H1 (cell line): Measurements from ENCODE around the gene WDR3. TPM values are rescaled to one million over a fixed set of nuclear protein-coding genes. Genes with fewer than 3 reads are reported as not detected.

ENCODE experiments used
- CTCF ChIA-PET: fragments of 300-600 bp; sonication (Branson Sonifier 250); formaldehyde crosslinking; loops from one replicate; lab custom pipeline; 2021; ENCODE audit not compliant: partially characterized antibody; lab: Charles Lee
- POLR2A ChIA-PET: fragments of 300-600 bp; sonication (Branson Sonifier 250); formaldehyde crosslinking; loops from one replicate; lab custom pipeline; 2021; ENCODE audit warnings: inconsistent platforms; ENCODE audit not compliant: partially characterized antibody; lab: Charles Lee
- DNase-seq, 2 experiments: peaks; one replicate each; pipeline versions ENCODE4 v3.0.0 to v3.0.0-alpha.2; 2010 to 2022; ENCODE audit warnings: low spot score in 2 of 2, low read depth in 1 of 2, mixed read lengths in 1 of 2
- FAIRE-seq: peaks from 2 replicates; lab custom pipeline; 2011; peaks lifted over from hg19 to GRCh38; lab: Jason Lieb, UNC
- H2AFZ ChIP-seq: 2 replicates; pipeline ENCODE4 v1.8.1; 2012; ENCODE audit warnings: low read length, inconsistent platforms
- H2AK5ac ChIP-seq: 2 replicates; pipeline ENCODE4 v1.6.1; 2013; ENCODE audit warnings: low read depth, low read length
- H2BK120ac ChIP-seq: replicated peaks from 2 replicates; pipeline ENCODE3; 2013; ENCODE audit warnings: low read depth, low read length, inconsistent platforms
- H2BK12ac ChIP-seq: 2 replicates; pipeline ENCODE4 v1.6.1; 2013; ENCODE audit warnings: low read depth, low read length
- H2BK15ac ChIP-seq: 2 replicates; pipeline ENCODE4 v1.6.1; 2013; ENCODE audit warnings: low read length
- H2BK20ac ChIP-seq: 2 replicates; pipeline ENCODE4 v1.6.1; 2013; ENCODE audit warnings: low read length
- H2BK5ac ChIP-seq: 2 replicates; pipeline ENCODE4 v1.6.1; 2013; ENCODE audit warnings: low read depth, low read length
- H3K14ac ChIP-seq: 2 replicates; pipeline ENCODE4 v1.6.1; 2013; ENCODE audit warnings: inconsistent platforms; ENCODE audit not compliant: insufficient read length
- H3K18ac ChIP-seq: 2 replicates; pipeline ENCODE4 v1.6.1; 2013; ENCODE audit warnings: low read length; ENCODE audit errors: extremely low read depth
- H3K23ac ChIP-seq: 2 replicates; pipeline ENCODE4 v1.6.1; 2013; ENCODE audit warnings: inconsistent platforms; ENCODE audit not compliant: insufficient read length
- H3K23me2 ChIP-seq: 2 replicates; pipeline ENCODE4 v1.6.1; 2013; ENCODE audit warnings: low read depth, low read length
- H3K27ac ChIP-seq: 2 replicates; pipeline ENCODE4 v1.6.1; 2011; ENCODE audit warnings: low read depth, low read length, inconsistent platforms
- H3K27me3 ChIP-seq, 4 experiments: replicated peaks in 1 of 4; 1 replicate in 1 of 4; 2 replicates in 3 of 4; pipeline versions ENCODE4 v1.6.1 to v1.8.1; 2011 to 2013; ENCODE audit warnings: low read length in 3 of 4, mild to moderate bottlenecking in 3 of 4, inconsistent platforms in 2 of 4, mixed read lengths in 2 of 4, moderate library complexity in 1 of 4; ENCODE audit not compliant: control insufficient read depth in 3 of 4, insufficient read depth in 3 of 4; ENCODE audit errors: extremely low read depth in 1 of 4
- H3K36me3 ChIP-seq, 4 experiments: 2 replicates each; pipeline versions ENCODE4 v1.6.1 to v1.8.1; 2011 to 2013; ENCODE audit warnings: mild to moderate bottlenecking in 4 of 4, low read length in 3 of 4, moderate library complexity in 2 of 4, control low read depth in 1 of 4, inconsistent platforms in 1 of 4; ENCODE audit not compliant: insufficient read depth in 4 of 4, control insufficient read depth in 2 of 4
- H3K4ac ChIP-seq: replicated peaks from 2 replicates; pipeline ENCODE3; 2013; ENCODE audit warnings: low read length, low read depth, mixed read lengths, inconsistent platforms; ENCODE audit not compliant: insufficient read length
- H3K4me1 ChIP-seq, 4 experiments: replicated peaks in 1 of 4; 1 replicate in 1 of 4; 2 replicates in 3 of 4; pipeline versions ENCODE4 v1.6.1 to v1.8.1; 2011 to 2013; ENCODE audit warnings: low read length in 3 of 4, inconsistent platforms in 2 of 4, mixed read lengths in 1 of 4; ENCODE audit not compliant: insufficient read depth in 4 of 4, control insufficient read depth in 3 of 4
- H3K4me2 ChIP-seq, 2 experiments: 2 replicates each; pipeline versions ENCODE4 v1.6.1 to v1.8.1; 2011 to 2013; ENCODE audit warnings: low read depth in 2 of 2, low read length in 2 of 2, control low read depth in 1 of 2, inconsistent platforms in 1 of 2, mild to moderate bottlenecking in 1 of 2; ENCODE audit not compliant: insufficient read depth in 1 of 2
- H3K4me3 ChIP-seq, 4 experiments: fragments of 200-600, 300-600 bp in 1 of 4; sonication (generic), shearing (Covaris generic), sonication (Bioruptor Twin) in 1 of 4; 2 replicates each; pipeline versions ENCODE4 v1.5.1 to v1.8.1; 2011 to 2016; ENCODE audit warnings: low read length in 4 of 4, low read depth in 3 of 4, control low read depth in 2 of 4, inconsistent platforms in 2 of 4, mild to moderate bottlenecking in 2 of 4, mixed read lengths in 1 of 4, moderate library complexity in 1 of 4; ENCODE audit not compliant: insufficient read depth in 2 of 4; ENCODE audit errors: extremely low read depth in 1 of 4
- H3K56ac ChIP-seq: replicated peaks from 2 replicates; pipeline ENCODE3; 2013; ENCODE audit warnings: low read depth, mild to moderate bottlenecking, mixed read lengths, low read length, inconsistent platforms; ENCODE audit not compliant: insufficient read length
- H3K79me1 ChIP-seq: 2 replicates; pipeline ENCODE4 v1.6.1; 2013; ENCODE audit warnings: low read depth, low read length, control low read depth
- H3K79me2 ChIP-seq, 2 experiments: 2 replicates each; pipeline versions ENCODE4 v1.6.1 to v1.8.1; 2012 to 2013; ENCODE audit warnings: low read length in 2 of 2, mild to moderate bottlenecking in 2 of 2, inconsistent platforms in 1 of 2; ENCODE audit not compliant: insufficient read depth in 2 of 2, control insufficient read depth in 1 of 2
- H3K9ac ChIP-seq, 4 experiments: replicated peaks in 1 of 4; 1 replicate in 1 of 4; 2 replicates in 3 of 4; pipeline versions ENCODE4 v1.6.1 to v1.8.1; 2011 to 2013; ENCODE audit warnings: low read depth in 3 of 4, low read length in 3 of 4, control low read depth in 2 of 4, mild to moderate bottlenecking in 2 of 4, moderate library complexity in 2 of 4, inconsistent platforms in 1 of 4; ENCODE audit errors: extremely low read depth in 1 of 4
- H3K9me3 ChIP-seq, 2 experiments: 2 replicates each; pipeline versions ENCODE4 v1.6.1 to v1.8.1; 2012 to 2013; ENCODE audit warnings: mild to moderate bottlenecking in 2 of 2, moderate library complexity in 2 of 2, control low read depth in 1 of 2, inconsistent platforms in 1 of 2, low read depth in 1 of 2, low read length in 1 of 2, mixed read lengths in 1 of 2; ENCODE audit not compliant: insufficient read depth in 2 of 2
- H4K20me1 ChIP-seq, 2 experiments: replicated peaks in 1 of 2; 2 replicates each; pipeline versions ENCODE3 to v1.8.1; 2011 to 2013; ENCODE audit warnings: inconsistent platforms in 2 of 2, low read length in 2 of 2, mild to moderate bottlenecking in 1 of 2; ENCODE audit not compliant: insufficient read depth in 2 of 2, control insufficient read depth in 1 of 2
- H4K5ac ChIP-seq: 2 replicates; pipeline ENCODE4 v1.6.1; 2013; ENCODE audit warnings: low read length, low read depth, mixed read lengths, inconsistent platforms; ENCODE audit not compliant: insufficient read length
- H4K8ac ChIP-seq: 2 replicates; pipeline ENCODE4 v1.8.0; 2013; ENCODE audit warnings: mild to moderate bottlenecking, moderate library complexity, low read length, inconsistent platforms; ENCODE audit not compliant: insufficient read depth; ENCODE audit errors: extremely low read depth
- H4K91ac ChIP-seq: replicated peaks from 2 replicates; pipeline ENCODE3; 2013; ENCODE audit warnings: low read length, mixed read lengths, inconsistent platforms; ENCODE audit not compliant: insufficient read length
- CHD2 ChIP-seq: IDR thresholded peaks from 2 replicates; pipeline ENCODE4 v1.6.1; 2012; ENCODE audit warnings: low read length, improper control_type of control experiment
- FOSL1 ChIP-seq: IDR thresholded peaks from 2 replicates; pipeline ENCODE4 v1.6.1; 2011; ENCODE audit warnings: mild to moderate bottlenecking, low read depth, low read length, moderate library complexity; ENCODE audit not compliant: insufficient read depth
- GABPA ChIP-seq: IDR thresholded peaks from 2 replicates; pipeline ENCODE4 v1.6.1; 2011; ENCODE audit warnings: mild to moderate bottlenecking, low read length, moderate library complexity, borderline replicate concordance; ENCODE audit not compliant: insufficient read depth
- JUND ChIP-seq: IDR thresholded peaks from 2 replicates; pipeline ENCODE4 v1.6.1; 2011; ENCODE audit warnings: mild to moderate bottlenecking, improper control_type of control experiment, low read length
- PHF8 ChIP-seq: fragments of 200-600 bp; sonication (generic); conservative IDR thresholded peaks from 2 replicates; pipeline ENCODE4 v1.7.1; 2012; ENCODE audit warnings: low read depth, mild to moderate bottlenecking, inconsistent platforms, low read length, moderate library complexity
- POU5F1 ChIP-seq: IDR thresholded peaks from 2 replicates; pipeline ENCODE4 v1.6.1; 2011; ENCODE audit warnings: low read depth, mild to moderate bottlenecking, low read length, moderate library complexity
- SUZ12 ChIP-seq: fragments of 200-600 bp; sonication (generic); IDR thresholded peaks from 2 replicates; pipeline ENCODE4 v1.6.1; 2012; ENCODE audit warnings: mild to moderate bottlenecking, inconsistent platforms, low read length, moderate library complexity, mixed read lengths
- TAF1 ChIP-seq: IDR thresholded peaks from 2 replicates; pipeline ENCODE4 v1.6.1; 2011; ENCODE audit warnings: mild to moderate bottlenecking, low read depth, low read length
- polyA plus RNA-seq, 7 experiments: library from polyadenylated mRNA; depleted of rRNA in 3 of 7; stranded (reverse) in 5 of 7; unstranded in 2 of 7; fragments of >200 nt in 5 of 7; fragments of 200-250 nt in 2 of 7; gene quantifications; 1 replicate in 5 of 7; 2 replicates in 1 of 7; 4 replicates in 1 of 7; pipeline versions ENCODE4 v1.2.1 to v1.2.3, GENCODE V29; 2011 to 2013; ENCODE audit warnings: missing spikeins in 2 of 7, mixed read lengths in 2 of 7
- total RNA-seq: library from RNA; stranded (reverse); fragmentation: NEBNext Ultra II Directional; extraction: Animal tissue kit (Norgen Biotek cat#: 25700); gene quantifications from 2 replicates; pipeline ENCODE4 v1.2.1, GENCODE V29; 2021

WDR3 gene
- total and polyA plus RNA-seq, 2 of the 8 experiments (the other 6 are each of a cell fraction or from before 2014, with no cell fraction given): 18.2 to 67.9 TPM

DNA sequence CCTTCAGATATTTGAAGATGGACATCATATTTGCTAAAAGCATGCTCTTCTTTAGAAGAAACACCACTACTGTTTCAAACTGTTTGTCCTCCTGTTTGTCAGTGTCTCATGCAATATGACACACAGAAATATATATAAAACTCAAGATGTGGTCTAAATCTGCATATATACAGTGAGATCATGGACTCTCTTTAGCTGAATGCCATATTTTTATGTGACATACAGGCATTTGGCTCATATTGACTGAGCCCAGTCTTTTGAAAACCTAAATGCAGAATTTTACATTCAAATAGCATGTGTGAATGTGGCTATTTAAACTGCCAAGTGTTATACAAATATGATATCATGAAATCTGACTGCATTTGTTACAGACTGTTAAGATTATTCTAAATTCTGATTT lies 18.5 kb upstream of the WDR3 start:
- no peak overlapping the region for H3K14ac ChIP-seq
- ChIA-PET POLR2A (no interaction called here), CTCF (interaction anchor here (1.5 kb wide), 1 partner anchor 17 kb away, joined by 3 read pairs; no protein-coding TSS in a partner anchor)
- no peak overlapping the region for H2BK120ac ChIP-seq
- H3K4me1 ChIP-seq: no peaks in the 10 kb centered on the region
- H4K20me1 ChIP-seq: no peaks in the 10 kb centered on the region
- H2AK5ac ChIP-seq: no peak overlapping the region
- H3K27ac ChIP-seq: no peak overlapping the region
- no peak overlapping the region for H3K4me2 ChIP-seq
- no peak overlapping the region for H3K4me3 ChIP-seq
- H3K56ac ChIP-seq: no peak overlapping the region
- no peak overlapping the region for H4K91ac ChIP-seq
- FAIRE-seq: no peak
- H3K23me2 ChIP-seq: no peaks in the 10 kb centered on the region
- no peak for DNase-seq
- no peak overlapping the region for H3K23ac ChIP-seq
- H4K8ac ChIP-seq: no peak overlapping the region
- no peak overlapping the region for H3K18ac ChIP-seq
- no peaks in the 10 kb centered on the region for H3K9me3 ChIP-seq
- no peak overlapping the region for H2BK12ac ChIP-seq
- H3K4ac ChIP-seq: no peak overlapping the region
- no peaks in the 10 kb centered on the region for H3K79me1 ChIP-seq
- TF ChIP-seq JUND (no peak), GABPA (no peak), SUZ12 (no peak), FOSL1 (no peak), TAF1 (no peak), PHF8 (no peak), POU5F1 (no peak), CHD2 (no peak)
- H3K79me2 ChIP-seq: no peaks in the 10 kb centered on the region
- H3K9ac ChIP-seq: no peak overlapping the region
- H2BK15ac ChIP-seq: no peak overlapping the region
- H2BK20ac ChIP-seq: no peak overlapping the region
- no peak overlapping the region for H2BK5ac ChIP-seq
- peaks cover 2 to 17% (median 15%) of the 10 kb centered on the region in 4 experiments; a peak in 7 of 8 replicates for H3K36me3 ChIP-seq
- no peak overlapping the region for H4K5ac ChIP-seq
- H3K27me3 ChIP-seq: no peaks in the 10 kb centered on the region
- no peak overlapping the region for H2AFZ ChIP-seq
